ENCODE measurements around the gene ARHGAP8. TPM values are rescaled to one million over a fixed set of nuclear protein-coding genes. Genes with fewer than 3 reads are reported as not detected.
"Not testable (repeated sequence)": the region's sequence is repeated elsewhere in the genome, so short reads cannot be mapped to it uniquely, and the experiment has no call there.

ARHGAP8 gene
- total RNA-seq, 1 experiment from 2014 or later = not detected

- DNase-seq (ENCODE audit: low read depth) = no peak
Measured at GRCh38 chr22:44885806-44886360, 133.5 kb downstream of the ARHGAP8 start.

GRCh38 chr22:44887941-44888366 lies 135.6 kb downstream of the ARHGAP8 start:
- DNase-seq (ENCODE audit: low read depth) = no peak

- no peak for DNase-seq (ENCODE audit: low read depth)
Measured at GRCh38 chr22:44888491-44889254, 136.3 kb downstream of the ARHGAP8 start.

GRCh38 chr22:44889255-44889878 lies 137.0 kb downstream of the ARHGAP8 start:
- DNase-seq (ENCODE audit: low read depth) = no peak

GRCh38 chr22:44890416-44891292 lies 138.3 kb downstream of the ARHGAP8 start:
- no peak for DNase-seq (ENCODE audit: low read depth)

GRCh38 chr22:44891293-44891747 lies 138.9 kb downstream of the ARHGAP8 start:
- DNase-seq (ENCODE audit: low read depth) = no peak

- DNase-seq (ENCODE audit: low read depth) = no peak
Measured at GRCh38 chr22:44891791-44892190, 139.4 kb downstream of the ARHGAP8 start.

GRCh38 chr22:44892243-44892642 lies 139.9 kb downstream of the ARHGAP8 start:
- DNase-seq (ENCODE audit: low read depth) = no peak

GRCh38 chr22:44892803-44893730 lies 140.7 kb downstream of the ARHGAP8 start:
- DNase-seq (ENCODE audit: low read depth) = no peak

- DNase-seq (ENCODE audit: low read depth) = no peak
Measured at GRCh38 chr22:44893731-44894080, 141.3 kb downstream of the ARHGAP8 start.

- DNase-seq (ENCODE audit: low read depth) = no peak
Measured at GRCh38 chr22:44894321-44894720, 141.9 kb downstream of the ARHGAP8 start.

- DNase-seq (ENCODE audit: low read depth) = no peak
Measured at GRCh38 chr22:44894782-44895181, 142.4 kb downstream of the ARHGAP8 start.

GRCh38 chr22:44895296-44896055 lies 143.1 kb downstream of the ARHGAP8 start:
- DNase-seq (ENCODE audit: low read depth) = no peak

- DNase-seq (ENCODE audit: low read depth) = no peak
Measured at GRCh38 chr22:44898236-44898635, 145.9 kb downstream of the ARHGAP8 start.

GRCh38 chr22:44901301-44901700 lies 148.9 kb downstream of the ARHGAP8 start:
- DNase-seq (ENCODE audit: low read depth) = peak; percentile 1

GRCh38 chr22:44903164-44903563 lies 150.8 kb downstream of the ARHGAP8 start:
- DNase-seq (ENCODE audit: low read depth) = not testable (repeated sequence)

- not testable (repeated sequence) for DNase-seq (ENCODE audit: low read depth)
Measured at GRCh38 chr22:44904492-44905152, 152.2 kb downstream of the ARHGAP8 start.

GRCh38 chr22:44906248-44906936 lies 154.0 kb downstream of the ARHGAP8 start:
- DNase-seq (ENCODE audit: low read depth) = no peak
